ENCODE measurements around the gene ELAVL1. TPM values are rescaled to one million over a fixed set of nuclear protein-coding genes. Genes with fewer than 3 reads are reported as not detected.

Gene ELAVL1
- total RNA-seq, 2 experiments from 2014 or later, result 65.4 to 168 TPM

GRCh38 chr19:7987114-7987768, 18.2 kb downstream of the ELAVL1 start:
- Histone ChIP-seq H3K27ac (ENCODE audit: low read depth, low read length, poor library complexity, severe bottlenecking) (no peak overlapping the region), H3K9me2 (ENCODE audit: insufficient read depth, low read length) (no peaks in the 10 kb centered on the region), H4K20me1 (ENCODE audit: insufficient read depth, low read length) (peaks cover 4% of the 10 kb centered on the region; the same call in 1 of the 2 replicates), H3K4me2 (ENCODE audit: low read length) (no peak overlapping the region), H2AFZ (ENCODE audit: low read length) (no peak overlapping the region), H3K9me3 (ENCODE audit: low read length) (no peaks in the 10 kb centered on the region), H3K36me3 (ENCODE audit: insufficient read depth, low read length) (peaks cover 92% of the 10 kb centered on the region), H3K4me1 (ENCODE audit: insufficient read depth, low read length, poor library complexity, severe bottlenecking) (no peaks in the 10 kb centered on the region), H3K4me3 (ENCODE audit: low read depth, low read length, poor library complexity, severe bottlenecking) (no peak overlapping the region), H3K79me2 (ENCODE audit: insufficient read depth, low read depth, low read length) (peaks cover 3% of the 10 kb centered on the region; the same call in 1 of the 2 replicates)
- no peak for TF ChIP-seq CTCF (conservative IDR thresholded peaks at IDR 0.05; ENCODE audit: low read length)
- TF ChIP-seq EZH2phosphoT487 (IDR thresholded peaks at IDR 0.05; ENCODE audit: borderline replicate concordance, low read depth, low read length), result no peak
- no TSS peak for BruUV-seq (replicated peaks)
- ChIA-PET CTCF (ENCODE audit: unreplicated experiment) (no interaction called here), POLR2A (no interaction called here)
- no peak for DNase-seq (ENCODE audit: low spot score)
- intact Hi-C loops (cut with micrococcal nuclease; ENCODE audit: unreplicated experiment), result no loop called here

GRCh38 chr19:7986321-7987113, 18.9 kb downstream of the ELAVL1 start:
- CTCF ChIA-PET (ENCODE audit: unreplicated experiment), result no interaction called here
- no peaks in the 10 kb centered on the region for H3K79me2 ChIP-seq (ENCODE audit: insufficient read depth, low read depth, low read length)
- H3K27ac ChIP-seq (ENCODE audit: low read depth, low read length, poor library complexity, severe bottlenecking), result no peak overlapping the region
- no peaks in the 10 kb centered on the region for H3K9me3 ChIP-seq (ENCODE audit: low read length)
- no peaks in the 10 kb centered on the region for H3K4me1 ChIP-seq (ENCODE audit: insufficient read depth, low read length, poor library complexity, severe bottlenecking)
- H3K4me2 ChIP-seq (ENCODE audit: low read length), result no peak overlapping the region
- H3K36me3 ChIP-seq (ENCODE audit: insufficient read depth, low read length), result peaks cover 93% of the 10 kb centered on the region
- no peak overlapping the region for H2AFZ ChIP-seq (ENCODE audit: low read length)
- no peak for DNase-seq (ENCODE audit: low spot score)
- POLR2A ChIA-PET, result no interaction called here
- BruUV-seq (replicated peaks), result no TSS peak
- no peaks in the 10 kb centered on the region for H3K9me2 ChIP-seq (ENCODE audit: insufficient read depth, low read length)
- H3K4me3 ChIP-seq (ENCODE audit: low read depth, low read length, poor library complexity, severe bottlenecking), result no peak overlapping the region
- H4K20me1 ChIP-seq (ENCODE audit: insufficient read depth, low read length), result peaks cover 4% of the 10 kb centered on the region; the same call in 1 of the 2 replicates
- TF ChIP-seq CTCF (conservative IDR thresholded peaks at IDR 0.05; ENCODE audit: low read length) (no peak), EZH2phosphoT487 (IDR thresholded peaks at IDR 0.05; ENCODE audit: borderline replicate concordance, low read depth, low read length) (no peak)
- intact Hi-C loops (cut with micrococcal nuclease; ENCODE audit: unreplicated experiment), result no loop called here

- H3K36me3 ChIP-seq (ENCODE audit: insufficient read depth, low read length), result peaks cover 93% of the 10 kb centered on the region
- no peak overlapping the region for H3K4me3 ChIP-seq (ENCODE audit: low read depth, low read length, poor library complexity, severe bottlenecking)
- POLR2A ChIA-PET, result no interaction called here
- no peaks in the 10 kb centered on the region for H3K9me2 ChIP-seq (ENCODE audit: insufficient read depth, low read length)
- CTCF ChIA-PET (ENCODE audit: unreplicated experiment), result no interaction called here
- DNase-seq (ENCODE audit: low spot score), result no peak
- H4K20me1 ChIP-seq (ENCODE audit: insufficient read depth, low read length), result peaks cover 4% of the 10 kb centered on the region; the same call in 1 of the 2 replicates
- no peaks in the 10 kb centered on the region for H3K9me3 ChIP-seq (ENCODE audit: low read length)
- no peak overlapping the region for H3K4me2 ChIP-seq (ENCODE audit: low read length)
- H2AFZ ChIP-seq (ENCODE audit: low read length), result no peak overlapping the region
- H3K79me2 ChIP-seq (ENCODE audit: insufficient read depth, low read depth, low read length), result no peaks in the 10 kb centered on the region
- BruUV-seq (replicated peaks), result no TSS peak
- TF ChIP-seq CTCF (conservative IDR thresholded peaks at IDR 0.05; ENCODE audit: low read length) (no peak), EZH2phosphoT487 (IDR thresholded peaks at IDR 0.05; ENCODE audit: borderline replicate concordance, low read depth, low read length) (no peak)
- no peaks in the 10 kb centered on the region for H3K4me1 ChIP-seq (ENCODE audit: insufficient read depth, low read length, poor library complexity, severe bottlenecking)
- H3K27ac ChIP-seq (ENCODE audit: low read depth, low read length, poor library complexity, severe bottlenecking), result no peak overlapping the region
- intact Hi-C loops (cut with micrococcal nuclease; ENCODE audit: unreplicated experiment), result no loop called here
Measured at GRCh38 chr19:7985481-7985911, 19.9 kb downstream of the ELAVL1 start.
